PC-3 (cell line): ENCODE results near the gene LRRC56. TPM values are rescaled to one million over a fixed set of nuclear protein-coding genes. Genes with fewer than 3 reads are reported as not detected.

Source experiments
- ATAC-seq: fragments of 200-7000 bp; cut with Tn5 transposase; 2 replicates; pipeline ENCODE4 v1.9.1; 2020; ENCODE audit warnings: mild to moderate bottlenecking, moderate library complexity
- BruUV-seq: library from RNA; stranded (reverse); fragments of 400-500 nt; replicated peaks from 2 replicates; lab custom pipeline; 2021; lab: Mats Ljungman, UMichigan
- CTCF ChIA-PET: fragments of 300-600 bp; sonication (Branson Sonifier 250); formaldehyde crosslinking; loops from one replicate; lab custom pipeline; 2022; ENCODE audit warnings: antibody characterized with exemption; lab: Charles Lee
- POLR2A ChIA-PET: fragments of 300-600 bp; sonication (Branson Sonifier 250); formaldehyde crosslinking; loops from one replicate; lab custom pipeline; 2022; ENCODE audit warnings: antibody characterized with exemption; ENCODE audit not compliant: unreplicated experiment; lab: Charles Lee
- DNase-seq: peaks from one replicate; pipeline ENCODE4 v3.0.0-alpha.2; 2015
- H2AFZ ChIP-seq: fragments of 300-600 bp; sonication (generic); 2 replicates; pipeline ENCODE4 v1.6.0; 2016; ENCODE audit warnings: antibody characterized with exemption, low read length
- H3F3A ChIP-seq: fragments of 300-600 bp; sonication (generic); one replicate; pipeline ENCODE4 v1.6.0; 2017; ENCODE audit warnings: antibody characterized with exemption, low read length, control low read depth, mild to moderate bottlenecking; ENCODE audit not compliant: unreplicated experiment
- H3K27ac ChIP-seq: fragments of 300-600 bp; sonication (generic); 2 replicates; pipeline ENCODE4 v1.5.1; 2016; ENCODE audit warnings: mild to moderate bottlenecking, low read length
- H3K27me3 ChIP-seq: fragments of 300-600 bp; sonication (generic); 2 replicates; pipeline ENCODE4 v1.6.1; 2016; ENCODE audit warnings: low read length, mixed read lengths
- H3K36me3 ChIP-seq: fragments of 300-600 bp; sonication (generic); 2 replicates; pipeline ENCODE4 v1.6.1; 2016; ENCODE audit warnings: low read depth, mixed run types, low read length, mixed read lengths
- H3K4me1 ChIP-seq: fragments of 300-600 bp; sonication (generic); 2 replicates; pipeline ENCODE4 v1.5.1; 2016; ENCODE audit warnings: low read length; ENCODE audit not compliant: insufficient read depth
- H3K4me2 ChIP-seq: fragments of 300-600 bp; sonication (generic); 2 replicates; pipeline ENCODE4 v1.6.0; 2016; ENCODE audit warnings: low read length
- H3K4me3 ChIP-seq: fragments of 300-600 bp; sonication (generic); 2 replicates; pipeline ENCODE4 v1.5.1; 2016; ENCODE audit warnings: mild to moderate bottlenecking, low read length, mixed read lengths
- H3K79me2 ChIP-seq: fragments of 300-600 bp; sonication (generic); 2 replicates; pipeline ENCODE4 v1.6.1; 2017; ENCODE audit warnings: low read length, mixed read lengths
- H3K9ac ChIP-seq: fragments of 300-600 bp; sonication (generic); 2 replicates; pipeline ENCODE4 v1.6.0; 2016; ENCODE audit warnings: mild to moderate bottlenecking, low read length
- H3K9me2 ChIP-seq: fragments of 300-600 bp; sonication (generic); replicated peaks from 2 replicates; pipeline ENCODE4 v1.6.1; 2016; ENCODE audit warnings: mixed run types, low read length, mixed read lengths
- H3K9me3 ChIP-seq: fragments of 300-600 bp; sonication (generic); 2 replicates; pipeline ENCODE4 v1.6.1; 2016; ENCODE audit warnings: low read length, mixed read lengths
- H4K20me1 ChIP-seq: fragments of 300-600 bp; sonication (generic); 2 replicates; pipeline ENCODE4 v1.6.1; 2016; ENCODE audit warnings: low read length, mixed read lengths
- CTCF ChIP-seq: fragments of 300-600 bp; sonication (generic); conservative IDR thresholded peaks from 2 replicates; pipeline ENCODE4 v1.5.1; 2017; ENCODE audit warnings: antibody characterized with exemption, low read depth, mild to moderate bottlenecking, low read length
- EZH2 ChIP-seq: fragments of 300-600 bp; sonication (generic); IDR thresholded peaks from one replicate; pipeline ENCODE4 v1.6.1; 2017; ENCODE audit warnings: antibody characterized with exemption, mild to moderate bottlenecking, low read length; ENCODE audit not compliant: unreplicated experiment
- EZH2phosphoT487 ChIP-seq: fragments of 300-600 bp; sonication (generic); IDR thresholded peaks from 2 replicates; pipeline ENCODE4 v1.6.1; 2018; ENCODE audit warnings: mild to moderate bottlenecking, antibody characterized with exemption, low read length, borderline replicate concordance
- intact Hi-C: fragments of 100-400 bp; cut with micrococcal nuclease; formaldehyde crosslinking; loops from 2 replicates; pipeline ENCODE4 v1.9.0; 2023
- total RNA-seq: library from RNA; depleted of rRNA; stranded (reverse); fragments of >200 nt; gene quantifications from 2 replicates; pipeline ENCODE4 v1.2.3, GENCODE V29; 2014

Gene LRRC56
- total RNA-seq, 1 experiment from 2014 or later = 1.5 TPM

- Histone ChIP-seq H3K79me2 (peaks cover 32% of the 10 kb centered on the region), H2AFZ (no peak overlapping the region), H3K27me3 (no peaks in the 10 kb centered on the region), H3F3A (no peaks in the 10 kb centered on the region), H3K4me3 (no peak overlapping the region), H3K9me3 (no peaks in the 10 kb centered on the region), H3K4me1 (peaks cover 12% of the 10 kb centered on the region), H3K9ac (no peak overlapping the region), H3K9me2 (no peaks in the 10 kb centered on the region), H3K36me3 (peaks cover 21% of the 10 kb centered on the region), H3K27ac (no peak overlapping the region), H4K20me1 (no peaks in the 10 kb centered on the region), H3K4me2 (no peak overlapping the region)
- TF ChIP-seq EZH2phosphoT487 (no peak), EZH2 (no peak), CTCF (no peak)
- intact Hi-C loops = no loop called here
- ATAC-seq (no peak), DNase-seq (no peak)
- CTCF ChIA-PET = no interaction called here
- POLR2A ChIA-PET = no interaction called here
- BruUV-seq = no TSS peak
Measured at GRCh38 chr11:501683-502287, 35.5 kb upstream of the LRRC56 start.

- POLR2A ChIA-PET = no interaction called here
Measured at GRCh38 chr11:502288-503178, 34.8 kb upstream of the LRRC56 start.

More at GRCh38 chr11:502288-503178, 34.8 kb upstream of the LRRC56 start:
- Histone ChIP-seq H4K20me1 (no peaks in the 10 kb centered on the region), H3K4me2 (no peak overlapping the region), H3K36me3 (peaks cover 15% of the 10 kb centered on the region), H3K9ac (no peak overlapping the region), H3K4me1 (peaks cover 12% of the 10 kb centered on the region), H3K9me2 (no peaks in the 10 kb centered on the region), H2AFZ (no peak overlapping the region), H3K27me3 (no peaks in the 10 kb centered on the region), H3K4me3 (no peak overlapping the region), H3F3A (no peaks in the 10 kb centered on the region), H3K9me3 (no peaks in the 10 kb centered on the region), H3K79me2 (peaks cover 34% of the 10 kb centered on the region), H3K27ac (no peak overlapping the region)
- intact Hi-C loops = no loop called here
- no TSS peak for BruUV-seq
- CTCF ChIA-PET = no interaction called here
- DNase-seq (no peak), ATAC-seq (no peak)
- TF ChIP-seq EZH2phosphoT487 (no peak), EZH2 (no peak), CTCF (no peak)
